Heart left ventricle (tissue), 16 donors: ENCODE data around the gene BCL2A1. TPM values are rescaled to one million over a fixed set of nuclear protein-coding genes. Genes with fewer than 3 reads are reported as not detected.

Source experiments
- ATAC-seq, 4 donors: fragments of 200-7000 bp; cut with Tn5 transposase; one replicate each; pipeline ENCODE4 v1.9.1; 2020 to 2022; ENCODE audit warnings: moderate library complexity in 4 of 4, mild to moderate bottlenecking in 3 of 4, moderate number of reproducible peaks in 1 of 4
- DNase-seq, 5 donors: peaks; one replicate each; pipeline ENCODE4 v3.0.0-alpha.2; 2020
- H3K27ac ChIP-seq, 12 donors: fragments of 200-600 bp; sonication (generic) in 4 of 12; one replicate each; pipeline versions ENCODE4 v1.5.0 to v1.8.0; 2016 to 2022; ENCODE audit warnings: mild to moderate bottlenecking in 2 of 12
- H3K27me3 ChIP-seq, 9 donors: fragments of 200-600 bp; sonication (generic) in 2 of 9; one replicate each; pipeline versions ENCODE4 v1.5.1 to v1.8.0; 2016 to 2022; ENCODE audit warnings: mild to moderate bottlenecking in 3 of 9
- H3K36me3 ChIP-seq, 9 donors: fragments of 200-600 bp; sonication (generic) in 2 of 9; one replicate each; pipeline versions ENCODE4 v1.5.0 to v1.8.0; 2018 to 2022; ENCODE audit warnings: mild to moderate bottlenecking in 2 of 9
- H3K4me1 ChIP-seq, 12 donors: fragments of 200-600 bp; sonication (generic) in 4 of 12; one replicate each; pipeline versions ENCODE4 v1.5.0 to v1.8.0; 2016 to 2022; ENCODE audit warnings: mild to moderate bottlenecking in 3 of 12
- H3K4me3 ChIP-seq, 12 donors: fragments of 200-600 bp; sonication (generic) in 4 of 12; one replicate each; pipeline versions ENCODE4 v1.5.0 to v1.8.0; 2017 to 2022; ENCODE audit warnings: mild to moderate bottlenecking in 9 of 12, moderate library complexity in 4 of 12
- H3K9me3 ChIP-seq, 12 donors: fragments of 200-600 bp; sonication (generic) in 4 of 12; one replicate each; pipeline versions ENCODE4 v1.5.0 to v1.8.0; 2016 to 2022; ENCODE audit warnings: mild to moderate bottlenecking in 1 of 12
- CTCF ChIP-seq, 12 donors: fragments of 200-600 bp; sonication (generic) in 4 of 12; IDR thresholded peaks; one replicate each; pipeline versions ENCODE4 v1.5.0 to v1.8.0; 2018 to 2022; ENCODE audit warnings: antibody characterized with exemption in 12 of 12, mild to moderate bottlenecking in 5 of 12
- POLR2A ChIP-seq, 2 donors: fragments of 450-650 bp; IDR thresholded peaks; one replicate each; pipeline ENCODE4 v1.6.1; 2017; ENCODE audit warnings: antibody characterized with exemption in 2 of 2, mild to moderate bottlenecking in 2 of 2, moderate library complexity in 2 of 2
- WGBS, 4 donors: extraction: QIAGEN DNeasy Blood & Tissue Kit in 2 of 4; methylation state at CpG; one replicate each; pipeline versions ENCODE4 v1.1.5 to v1.1.7; 2013 to 2018; 5-methylcytosine and 5-hydroxymethylcytosine counted together
- intact Hi-C, 10 donors: fragments of 100-400 bp; cut with DNase I; formaldehyde crosslinking; loops; one replicate each; pipeline versions ENCODE4 v1.11.1 to v1.14.2; 2022
- polyA plus RNA-seq, 2 donors: library from polyadenylated mRNA; stranded (reverse); fragments of 200-250 nt; gene quantifications; one replicate each; pipeline ENCODE4 v1.2.3, GENCODE V29; 2013
- total RNA-seq, 9 donors: library from RNA; depleted of rRNA in 2 of 9; stranded (reverse); fragments of >200 nt in 2 of 9; fragmentation: NEBNext Ultra II Directional in 3 of 9; extraction: Animal tissue kit (Norgen Biotek cat#: 25700) in 3 of 9; gene quantifications; one replicate each; pipeline versions ENCODE4 v1.1.0 to v1.2.4, GENCODE V29; 2016 to 2023
- donor health status: ischemic (EF 13 %, LVEDD 7.1; RV severe dilation, severe dysfunction).
- donor health status: healthy with polysubstance abuse.
- donor health status: DM: no; HTN: yes; CAD: no.
- donor health status: DM: no; HTN: no; CAD: no.
- donor health status: ischemic (EF 25% LVEDD 6.9; RV normal size, moderate dysfunction).
- donor health status: ischemic (EF 25% LVEDD 5.7; RV mildly dilated, moderate dysfunction).
- donor health status: healthy.
- donor health status: DM: yes; HTN: yes; CAD: no.
- donor health status: ischemic (EF 35%, LVEDD 5.7; RV mildly dilated, moderate dysfunction).
- donor health status: nonischemic (EF 11% LVEDD 7.7; RV severe dilation, severe dysfunction).
- donor health status: DM: yes; HTN: yes; CAD: no.
- donor health status: PGD.
- donor health status: ischemic (EF 29% LVEDD 5.4; RV normal size, mild dysfunction).
- donor health status: nonischemic (EF 23%, LVEDD 6.1; RV moderate dilation, normal function).

The BCL2A1 gene
- total and polyA plus RNA-seq, 11 donors = 0.23 to 28.6 (median 0.99) TPM; not detected in 1

DNA sequence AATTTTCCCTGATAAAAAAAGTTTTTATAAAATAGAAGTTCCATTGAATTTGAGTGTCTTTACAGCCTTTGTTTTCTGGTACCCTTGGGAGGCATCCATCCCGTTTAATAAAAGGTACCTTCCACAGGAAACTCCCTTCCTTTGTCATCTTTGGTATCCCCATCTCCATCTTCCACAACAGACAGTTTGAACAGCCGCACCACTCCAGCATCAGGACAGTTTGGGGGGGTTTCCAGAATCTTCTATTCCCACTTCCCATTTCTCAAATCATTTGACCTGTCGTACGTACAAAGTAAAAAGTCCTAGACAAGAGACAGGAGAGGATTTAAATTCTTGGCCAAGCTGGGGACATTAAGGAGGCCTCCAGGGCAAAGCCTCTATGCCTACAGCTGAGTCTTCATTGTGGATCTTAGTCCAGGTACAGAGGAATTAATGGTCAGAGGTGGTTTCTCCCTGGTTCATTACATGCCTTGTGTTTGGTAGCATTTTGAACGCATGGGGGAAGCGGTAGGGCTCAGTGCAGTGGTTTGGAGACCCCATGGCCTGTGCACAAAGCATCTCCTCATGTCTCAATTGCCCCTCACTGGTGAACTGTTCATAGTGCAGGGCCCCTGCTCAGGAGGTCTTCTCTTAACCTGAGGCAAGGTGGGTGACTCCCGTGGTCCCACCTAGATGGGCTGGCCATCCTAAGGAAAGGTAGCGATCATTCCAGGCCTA, 19.4 kb upstream of the BCL2A1 start:
- peaks cover 0 to 15% (median 0%) of the 10 kb centered on the region in 12 donors for H3K4me1 ChIP-seq
- 78 to 88% (median 82%) methylated on average over 8 of the region's 8 CpGs for WGBS, 4 donors
- no peak for TF ChIP-seq POLR2A (IDR thresholded peaks at IDR 0.05)
- no peak for TF ChIP-seq CTCF (IDR thresholded peaks at IDR 0.05)
- no peak for ATAC-seq
- H3K4me3 ChIP-seq = no peak overlapping the region
- no peak for DNase-seq
- intact Hi-C loops = loop anchor here in 9 of 10 donors (5.0 to 10.0 kb wide), 5 partner anchors 93 to 608 kb away; partner anchors contain the start of gene MTHFS (in 3 of the 9)
- H3K27me3 ChIP-seq = no peaks in the 10 kb centered on the region
- H3K36me3 ChIP-seq = no peaks in the 10 kb centered on the region
- H3K27ac ChIP-seq = no peak overlapping the region
- no peaks in the 10 kb centered on the region for H3K9me3 ChIP-seq

DNA sequence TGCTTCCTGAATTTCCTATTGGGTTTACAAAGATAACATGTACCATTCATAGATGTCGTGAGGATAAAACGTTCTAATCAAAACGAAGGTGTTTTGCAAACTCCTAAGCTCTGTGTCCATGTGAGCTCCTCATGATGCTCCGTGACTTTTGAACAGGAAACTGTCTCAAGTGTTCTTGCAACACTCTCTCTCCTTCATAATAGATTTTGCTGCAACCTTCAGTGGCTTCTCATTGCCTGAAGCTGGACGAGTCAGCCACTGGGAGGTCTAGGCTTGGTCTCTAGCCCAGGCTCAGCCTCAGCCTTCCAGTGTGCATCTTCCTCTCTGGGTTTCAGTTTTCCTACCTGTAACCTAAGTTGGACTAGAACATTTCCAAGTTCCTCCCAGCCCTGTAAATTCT, 18.7 kb upstream of the BCL2A1 start:
- peaks cover 0 to 15% (median 0%) of the 10 kb centered on the region in 12 donors for H3K4me1 ChIP-seq
- H3K4me3 ChIP-seq = no peak overlapping the region
- H3K27me3 ChIP-seq = no peaks in the 10 kb centered on the region
- no peak for ATAC-seq
- 53 to 73% (median 61%) methylated on average over 5 of the region's 5 CpGs for WGBS, 4 donors
- H3K9me3 ChIP-seq = no peaks in the 10 kb centered on the region
- intact Hi-C loops = loop anchor here in 9 of 10 donors (5.0 to 10.0 kb wide), 5 partner anchors 92 to 607 kb away; partner anchors contain the start of gene MTHFS (in 3 of the 9)
- H3K27ac ChIP-seq = no peak overlapping the region
- TF ChIP-seq CTCF (IDR thresholded peaks at IDR 0.05) (no peak), POLR2A (IDR thresholded peaks at IDR 0.05) (no peak)
- DNase-seq = no peak
- no peaks in the 10 kb centered on the region for H3K36me3 ChIP-seq

DNA sequence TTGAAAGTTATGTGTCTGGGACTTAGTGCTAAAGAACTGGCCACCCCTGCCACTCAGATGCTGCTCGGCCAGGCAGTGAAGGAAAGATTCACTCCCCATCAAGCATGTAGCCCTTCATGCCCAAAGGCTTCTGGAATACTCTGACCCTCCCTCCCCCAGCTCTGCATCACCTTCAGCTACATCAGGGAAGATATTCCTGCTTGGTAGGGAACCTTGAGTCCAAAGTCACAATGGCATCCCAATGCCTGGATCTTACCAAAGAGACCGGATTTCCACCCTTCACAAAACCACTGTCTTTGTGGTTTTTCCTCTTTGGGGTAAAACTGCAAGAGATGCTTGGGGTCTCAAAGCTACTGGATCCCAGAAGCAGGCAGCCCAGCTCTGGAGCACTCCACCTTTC, 18.2 kb upstream of the BCL2A1 start:
- no peaks in the 10 kb centered on the region for H3K9me3 ChIP-seq
- no peak for ATAC-seq

More for the DNA sequence above, 18.2 kb upstream of the BCL2A1 start:
- Histone ChIP-seq H3K27ac (no peak overlapping the region), H3K4me3 (no peak overlapping the region), H3K27me3 (no peaks in the 10 kb centered on the region), H3K36me3 (no peaks in the 10 kb centered on the region), H3K4me1 (peaks cover 0 to 15% (median 0%) of the 10 kb centered on the region in 12 donors)
- TF ChIP-seq CTCF (IDR thresholded peaks at IDR 0.05) = no peak
- no peak for TF ChIP-seq POLR2A (IDR thresholded peaks at IDR 0.05)
- intact Hi-C loops = no loop called here
- WGBS, 4 donors = 77 to 90% (median 84%) methylated on average over 2 of the region's 2 CpGs
- no peak for DNase-seq
